Astrocyte of the cerebellum (primary cell): ENCODE measurements around the gene PLEKHM3.

Source experiments
- DNase-seq: peaks from one replicate; pipeline ENCODE4 v3.0.0-alpha.2; 2011; ENCODE audit warnings: low read depth
- H3K4me3 ChIP-seq: 2 replicates; pipeline ENCODE4 v1.5.1; 2011; ENCODE audit warnings: mild to moderate bottlenecking, low read depth, low read length, moderate library complexity
- CTCF ChIP-seq: IDR thresholded peaks from 2 replicates; pipeline ENCODE4 v1.5.1; 2012; ENCODE audit warnings: low read length, low read depth, moderate library complexity, mild to moderate bottlenecking; ENCODE audit errors: missing control alignments
- in situ Hi-C: cut with HindIII; loops from 2 replicates; pipeline ENCODE4 v1.10.0; 2017; ENCODE audit warnings: low sequenced_read_pairs

The PLEKHM3 gene

GRCh38 chr2:207956771-207957170 lies 68.6 kb downstream of the PLEKHM3 start:
- DNase-seq: no peak
- in situ Hi-C loops: no loop called here
- H3K4me3 ChIP-seq: no peak overlapping the region
- no peak for TF ChIP-seq CTCF

GRCh38 chr2:207955456-207955855 lies 69.9 kb downstream of the PLEKHM3 start:
- H3K4me3 ChIP-seq: no peak overlapping the region
- no peak for TF ChIP-seq CTCF
- DNase-seq: no peak
- in situ Hi-C loops: no loop called here

- no peak for DNase-seq
- TF ChIP-seq CTCF: no peak
- H3K4me3 ChIP-seq: no peak overlapping the region
- in situ Hi-C loops: no loop called here
These were observed 72.0 kb downstream of the PLEKHM3 start for GRCh38 chr2:207953354-207953753.

GRCh38 chr2:207952564-207953345 lies 72.6 kb downstream of the PLEKHM3 start:
- no peak for TF ChIP-seq CTCF
- DNase-seq: no peak
- H3K4me3 ChIP-seq: no peak overlapping the region
- in situ Hi-C loops: no loop called here

DNA sequence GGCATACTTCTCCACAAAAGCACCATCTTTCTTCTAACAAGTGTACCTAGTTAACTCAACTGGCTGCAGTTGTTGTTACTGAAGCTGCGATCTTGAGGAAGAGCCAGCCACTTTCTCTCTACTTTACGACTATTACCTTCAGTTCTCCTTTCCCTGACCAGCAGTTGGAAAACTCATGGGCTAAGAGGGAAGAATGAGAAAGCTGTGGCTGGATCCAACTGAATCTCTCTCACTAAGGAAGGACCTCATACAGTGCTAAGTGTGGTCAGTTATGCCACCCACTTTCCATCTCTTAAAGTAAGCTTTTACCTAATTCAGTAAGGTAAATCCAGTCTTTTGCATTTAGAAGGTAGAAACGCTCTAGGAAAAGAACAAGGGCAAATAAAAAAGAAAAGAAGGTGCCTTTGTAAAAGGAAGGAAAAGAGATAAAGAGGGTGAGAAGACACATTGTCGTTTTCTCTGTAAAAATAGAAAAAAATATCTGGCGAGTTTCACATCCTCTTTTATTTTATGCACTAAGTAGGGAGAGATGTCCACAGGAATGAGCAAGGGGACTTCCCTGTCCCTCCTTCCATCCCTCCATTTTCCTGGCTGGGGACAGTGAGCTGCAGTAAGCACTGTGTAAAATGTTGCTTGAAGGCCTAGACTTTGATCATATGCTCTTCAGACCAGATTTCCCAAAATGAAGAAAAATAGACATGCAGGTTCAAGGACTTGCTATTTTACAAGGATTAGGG lies 73.4 kb downstream of the PLEKHM3 start:
- in situ Hi-C loops: no loop called here
- TF ChIP-seq CTCF: no peak

DNA sequence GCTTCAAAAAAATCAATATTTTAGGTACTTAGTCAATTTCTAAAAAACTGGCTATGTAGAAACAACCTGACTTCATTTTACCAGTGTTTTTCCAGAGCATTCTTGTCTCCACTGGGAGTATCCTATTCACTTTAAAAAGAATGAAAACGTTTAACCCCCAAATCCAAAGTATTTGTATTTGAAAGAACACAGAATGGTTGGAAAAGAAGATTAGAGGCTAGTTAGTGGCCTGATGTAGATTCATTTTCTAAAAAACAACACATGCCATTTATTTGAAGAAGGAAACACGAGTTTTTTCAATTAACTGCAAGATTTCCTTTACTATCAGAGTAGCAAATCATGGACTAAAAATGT lies 74.6 kb downstream of the PLEKHM3 start:
- no peak for DNase-seq
- in situ Hi-C loops: no loop called here

More for the DNA sequence above, 73.4 kb downstream of the PLEKHM3 start:
- H3K4me3 ChIP-seq: no peak overlapping the region
- DNase-seq: no peak

More for the DNA sequence above, 74.6 kb downstream of the PLEKHM3 start:
- no peak overlapping the region for H3K4me3 ChIP-seq
- no peak for TF ChIP-seq CTCF
